Panc1 (cell line): ENCODE results near the gene TRABD2B. TPM values are rescaled to one million over a fixed set of nuclear protein-coding genes. Genes with fewer than 3 reads are reported as not detected.

Source experiments
- ATAC-seq: fragments of 200-7000 bp; cut with Tn5 transposase; 2 replicates; pipeline ENCODE4 v1.9.1; 2020; ENCODE audit warnings: mild to moderate bottlenecking, moderate library complexity
- BruUV-seq: library from RNA; stranded (reverse); fragments of 400-500 nt; replicated peaks from 2 replicates; lab custom pipeline; 2021; lab: Mats Ljungman, UMichigan
- CTCF ChIA-PET: fragments of 300-600 bp; sonication (Branson Sonifier 250); formaldehyde crosslinking; loops from one replicate; lab custom pipeline; 2022; ENCODE audit warnings: antibody characterized with exemption; lab: Charles Lee
- POLR2A ChIA-PET: fragments of 300-600 bp; sonication (Branson Sonifier 250); formaldehyde crosslinking; loops from one replicate; lab custom pipeline; 2022; ENCODE audit warnings: antibody characterized with exemption; lab: Charles Lee
- DNase-seq: peaks from one replicate; pipeline ENCODE4 v3.0.0-alpha.2; 2010; ENCODE audit warnings: low read depth, low spot score
- H3K27ac ChIP-seq: 2 replicates; pipeline ENCODE4 v1.5.1; 2011; ENCODE audit warnings: mild to moderate bottlenecking, low read length, inconsistent platforms
- H3K27me3 ChIP-seq: fragments of 200-500 bp; sonication (Bioruptor generic); 2 replicates; pipeline ENCODE4 v1.6.0; 2014; ENCODE audit warnings: low read length, inconsistent platforms; ENCODE audit not compliant: control insufficient read depth, insufficient read depth
- H3K36me3 ChIP-seq: fragments of 200-500 bp; sonication (Bioruptor generic); 2 replicates; pipeline ENCODE4 v1.5.1; 2014; ENCODE audit warnings: inconsistent platforms, mild to moderate bottlenecking, low read length, moderate library complexity; ENCODE audit not compliant: control insufficient read depth, insufficient read depth
- H3K4me1 ChIP-seq: 2 replicates; pipeline ENCODE4 v1.5.1; 2011; ENCODE audit warnings: inconsistent platforms, mild to moderate bottlenecking, low read length, moderate library complexity; ENCODE audit not compliant: control insufficient read depth, insufficient read depth
- H3K4me3 ChIP-seq, 2 experiments: 2 replicates each; pipeline ENCODE4 v1.5.1; 2011 to 2012; ENCODE audit warnings: low read depth in 2 of 2, low read length in 2 of 2, mild to moderate bottlenecking in 2 of 2, inconsistent platforms in 1 of 2, moderate library complexity in 1 of 2
- H3K9me3 ChIP-seq: fragments of 200-500 bp; sonication (Bioruptor generic); 2 replicates; pipeline ENCODE4 v1.5.1; 2014; ENCODE audit warnings: low read depth, mild to moderate bottlenecking, inconsistent platforms, low read length, moderate library complexity; ENCODE audit not compliant: control insufficient read depth, insufficient read depth
- CTCF ChIP-seq: fragments of 450-650 bp; IDR thresholded peaks from 2 replicates; pipeline ENCODE4 v1.5.1; 2017; ENCODE audit warnings: mild to moderate bottlenecking
- POLR2AphosphoS5 ChIP-seq: IDR thresholded peaks from 2 replicates; pipeline ENCODE4 v1.6.1; 2012; ENCODE audit warnings: mild to moderate bottlenecking, low read depth, low read length, moderate library complexity
- REST ChIP-seq, 2 experiments: IDR thresholded peaks; 2 replicates each; pipeline ENCODE4 v1.6.1; 2011 to 2012; ENCODE audit warnings: low read depth in 2 of 2, control low read depth in 1 of 2, low read length in 1 of 2, mild to moderate bottlenecking in 1 of 2, moderate library complexity in 1 of 2; ENCODE audit not compliant: insufficient read depth in 1 of 2
- SIN3A ChIP-seq: IDR thresholded peaks from 2 replicates; pipeline ENCODE4 v1.6.1; 2012; ENCODE audit warnings: low read depth, mild to moderate bottlenecking, low read length, moderate library complexity, borderline replicate concordance; ENCODE audit not compliant: insufficient read depth
- TCF7L2 ChIP-seq: IDR thresholded peaks from 2 replicates; pipeline ENCODE4 v1.6.1; 2011; ENCODE audit warnings: mild to moderate bottlenecking, low read depth, low read length, inconsistent platforms
- in situ Hi-C: cut with HindIII; loops from 2 replicates; pipeline ENCODE4 v1.10.0; 2016; ENCODE audit warnings: low sequenced_read_pairs, low pct_unique_long_range_greater_than_20kb
- intact Hi-C: fragments of 100-400 bp; cut with micrococcal nuclease; formaldehyde crosslinking; loops from one replicate; pipeline ENCODE4 v1.10.0; 2022; ENCODE audit not compliant: unreplicated experiment
- total RNA-seq: library from RNA; stranded (reverse); gene quantifications from one replicate; pipeline ENCODE4 v1.2.1, GENCODE V29; 2021; ENCODE audit not compliant: unreplicated experiment

TRABD2B gene
- total RNA-seq, 1 experiment from 2014 or later, result not detected

DNA sequence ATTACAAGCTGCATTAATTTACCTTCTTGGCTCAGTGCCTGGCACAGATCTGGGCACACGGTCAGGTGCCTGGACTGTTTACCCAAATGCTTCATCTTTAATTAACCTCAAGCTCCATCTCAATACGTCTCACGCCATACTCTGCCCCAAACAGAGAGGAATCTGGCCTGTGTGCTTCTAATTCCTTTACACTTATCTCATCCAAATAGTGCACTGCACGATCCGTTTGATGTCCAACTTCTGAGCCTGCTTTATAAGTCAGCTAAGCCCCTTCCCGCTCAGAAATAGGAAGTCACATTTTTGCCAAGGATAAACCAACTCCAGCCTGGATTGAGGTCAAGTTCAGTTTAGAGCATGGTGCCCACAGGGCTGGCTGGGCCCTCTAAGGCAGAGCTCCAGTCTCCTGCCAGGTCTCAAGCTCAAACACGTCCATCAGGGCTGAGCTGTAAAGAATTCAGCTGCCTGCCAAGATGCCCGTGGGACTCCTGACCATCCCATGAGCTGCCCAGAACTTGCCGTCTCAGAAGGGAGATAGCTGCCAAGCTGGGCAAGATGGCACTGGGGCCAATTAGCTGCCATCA lies 233.5 kb downstream of the TRABD2B start:
- Histone ChIP-seq H3K27me3 (peaks cover 5% of the 10 kb centered on the region), H3K36me3 (no peaks in the 10 kb centered on the region), H3K4me3 (no peak overlapping the region), H3K27ac (no peak overlapping the region), H3K9me3 (no peaks in the 10 kb centered on the region), H3K4me1 (no peaks in the 10 kb centered on the region)
- DNase-seq (no peak), ATAC-seq (no peak)
- TF ChIP-seq TCF7L2 (no peak), CTCF (no peak), REST (IDR thresholded peaks at IDR 0.05; ENCODE audit: insufficient read depth in 1 of 2, low read depth in 2 of 2, low read length in 1 of 2) (no peak), POLR2AphosphoS5 (no peak)
- ChIA-PET POLR2A (no interaction called here), CTCF (interaction anchor here (1.3 kb wide), 1 partner anchor 38 kb away, joined by 3 read pairs; no protein-coding TSS in a partner anchor)
- no TSS peak for BruUV-seq
- intact Hi-C loops (no loop called here), in situ Hi-C loops (no loop called here)

DNA sequence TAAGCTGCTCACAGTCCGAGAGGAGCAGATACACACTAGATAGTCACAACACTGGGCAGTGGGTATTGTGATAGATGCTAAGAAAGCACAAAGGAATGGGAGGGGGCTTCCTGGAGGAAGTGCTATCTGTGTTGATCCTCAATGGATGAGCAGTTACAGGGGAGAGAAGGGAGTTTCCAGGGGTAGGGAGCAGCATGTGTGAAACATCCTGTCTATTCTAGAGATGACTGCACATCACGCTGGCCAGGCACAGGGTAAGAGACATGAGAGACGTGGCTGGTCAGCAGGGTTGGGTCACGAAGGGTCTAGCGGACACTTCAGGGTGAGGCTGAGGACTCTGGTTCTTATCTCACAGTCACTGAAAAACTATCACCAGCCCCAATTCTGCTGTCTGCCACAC lies 235.2 kb downstream of the TRABD2B start:
- Histone ChIP-seq H3K27ac (no peak overlapping the region), H3K36me3 (no peaks in the 10 kb centered on the region), H3K4me3 (no peak overlapping the region), H3K4me1 (no peaks in the 10 kb centered on the region), H3K9me3 (no peaks in the 10 kb centered on the region), H3K27me3 (peaks cover 5% of the 10 kb centered on the region)
- BruUV-seq, result no TSS peak
- DNase-seq (no peak), ATAC-seq (no peak)
- ChIA-PET CTCF (no interaction called here), POLR2A (no interaction called here)
- TF ChIP-seq SIN3A, result no peak
- TF ChIP-seq REST (IDR thresholded peaks at IDR 0.05; ENCODE audit: insufficient read depth in 1 of 2, low read depth in 2 of 2, low read length in 1 of 2), result no peak
- no peak for TF ChIP-seq POLR2AphosphoS5
- no peak for TF ChIP-seq CTCF
- TF ChIP-seq TCF7L2, result no peak
- in situ Hi-C loops (no loop called here), intact Hi-C loops (no loop called here)
